GM19395 (cell line): ENCODE results near the gene TM6SF1.
"Not testable (repeated sequence)": the region's sequence is repeated elsewhere in the genome, so short reads cannot be mapped to it uniquely, and the experiment has no call there.

Experiments
- ATAC-seq: cut with Tn5 transposase; IDR thresholded peaks from one replicate; pipeline ENCODE4 v1.9.1; 2021; ENCODE audit warnings: mild to moderate bottlenecking, moderate library complexity; ENCODE audit not compliant: unreplicated experiment

The TM6SF1 gene

DNA sequence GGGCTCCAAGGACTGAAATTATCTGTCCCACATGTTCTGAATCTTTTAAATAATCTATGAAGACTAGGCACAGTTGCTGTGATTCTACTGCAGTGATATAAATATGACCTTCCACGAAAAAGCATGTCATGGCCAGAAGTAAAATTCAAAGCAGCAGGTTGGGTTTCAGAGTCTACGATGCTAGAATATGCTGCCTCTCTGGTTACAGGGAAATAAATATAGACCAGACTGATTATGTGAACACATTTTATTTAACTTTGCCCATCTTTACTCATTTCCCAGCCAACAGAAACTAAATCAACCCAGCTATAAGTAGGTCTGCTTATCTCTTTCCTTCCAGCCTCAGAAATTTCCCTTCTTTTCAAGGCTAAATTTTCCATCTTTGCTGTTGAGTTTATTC, 19.9 kb upstream of the TM6SF1 start:
- ATAC-seq: no peak

DNA sequence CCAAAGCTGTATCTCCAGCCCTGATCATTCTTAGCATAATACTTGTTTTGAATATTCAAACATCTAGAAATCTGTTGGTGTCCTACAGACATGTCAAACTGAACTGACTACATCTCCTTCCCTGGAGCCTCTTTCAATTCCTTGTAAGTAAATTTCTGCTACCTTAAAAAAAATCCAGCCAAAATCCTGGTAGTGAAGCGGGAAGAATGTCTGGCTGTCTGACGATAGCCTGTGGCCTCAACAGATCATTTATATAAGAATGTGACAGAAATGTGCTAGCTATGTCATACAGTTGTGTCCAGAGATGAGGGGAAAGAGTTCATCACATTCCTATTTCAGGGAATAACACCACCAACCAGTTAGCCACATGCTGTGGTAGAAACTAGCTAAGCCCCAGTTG, 18.6 kb upstream of the TM6SF1 start:
- ATAC-seq: no peak

DNA sequence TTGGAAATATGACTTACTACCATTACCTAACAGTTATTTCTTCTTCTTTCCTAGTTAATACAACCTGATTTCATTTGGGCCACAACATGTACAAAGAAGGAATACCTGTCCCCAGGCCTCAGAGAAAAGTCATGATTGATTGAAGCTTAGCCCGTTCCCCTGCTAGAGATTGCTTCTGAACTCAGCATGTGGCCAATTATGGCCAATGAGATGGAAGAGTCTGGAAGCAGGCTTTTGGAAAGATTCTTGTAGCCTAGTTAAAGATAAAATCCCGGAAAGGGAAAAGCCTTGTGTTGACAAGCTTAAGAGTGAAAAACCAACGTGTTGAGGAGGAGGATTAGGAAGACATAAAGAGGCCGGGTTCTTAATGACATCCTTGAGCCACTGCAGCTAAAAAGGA, 17.0 kb upstream of the TM6SF1 start:
- no peak for ATAC-seq

DNA sequence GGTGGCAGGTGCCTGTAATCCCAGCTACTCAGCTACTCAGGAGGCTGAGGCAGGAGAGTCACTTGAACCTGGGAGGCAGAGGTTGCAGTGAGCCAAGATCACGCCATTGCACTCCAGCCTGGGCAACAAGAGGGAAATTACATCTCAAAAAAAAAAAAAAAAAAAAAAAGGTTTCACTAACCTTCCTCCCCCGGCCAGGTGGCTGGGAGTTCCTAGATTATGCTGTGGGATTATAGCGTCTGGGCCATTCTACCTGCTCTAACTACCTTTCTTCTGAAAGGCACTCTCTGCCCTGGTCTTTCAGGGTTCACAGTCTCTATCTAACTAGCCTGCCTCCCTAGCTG, 15.5 kb upstream of the TM6SF1 start:
- ATAC-seq: not testable (repeated sequence)

DNA sequence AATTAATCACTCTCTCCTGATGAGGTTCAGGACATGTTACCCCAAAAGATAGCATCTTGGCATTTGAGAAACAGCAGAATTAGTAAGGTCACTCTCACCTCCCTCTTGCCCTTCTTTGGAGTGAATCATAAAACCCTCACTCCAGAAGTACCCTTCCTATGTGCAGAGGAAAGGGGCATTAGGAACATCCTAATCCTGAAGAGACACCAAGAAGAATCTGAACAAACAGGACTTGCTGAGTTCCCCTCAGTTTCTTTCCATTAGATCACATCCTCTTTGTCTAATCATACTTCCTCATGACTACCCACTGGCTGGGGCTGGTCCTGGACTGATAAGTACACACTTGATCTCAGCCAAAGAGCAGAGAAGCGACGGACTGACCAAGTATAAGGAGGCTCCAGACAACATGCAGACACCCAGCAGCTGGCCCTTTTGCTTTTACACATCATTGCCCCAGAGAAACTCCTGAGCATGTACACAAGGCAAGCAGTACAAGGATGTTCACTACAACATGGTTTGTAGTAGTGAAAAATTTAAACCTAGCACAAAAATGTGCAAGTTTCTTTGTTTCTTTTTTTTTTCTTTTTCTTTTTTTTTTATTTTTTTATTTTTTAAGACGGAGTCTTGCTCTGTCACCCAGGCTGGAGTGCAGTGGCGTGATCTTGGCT, 15.0 kb upstream of the TM6SF1 start:
- peak; percentile 91 for ATAC-seq

DNA sequence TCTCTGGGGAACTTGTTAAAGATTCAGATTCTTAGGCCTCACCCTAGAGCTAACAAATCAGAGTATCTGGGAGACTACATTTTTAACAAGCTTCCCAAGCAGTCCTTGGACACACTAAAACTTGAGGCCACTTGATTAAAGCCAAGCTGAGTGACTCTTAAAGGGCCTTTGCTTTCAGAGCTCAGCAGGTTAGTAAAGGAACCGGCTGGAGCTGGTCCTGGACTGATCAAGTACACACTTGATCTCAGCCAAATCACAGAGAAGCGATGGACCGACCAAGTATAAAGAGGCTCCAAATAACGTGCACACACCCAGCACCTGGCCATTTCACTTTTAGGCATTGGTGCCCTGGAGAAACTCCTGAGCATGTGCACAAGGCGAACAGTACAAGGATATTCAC, 12.9 kb upstream of the TM6SF1 start:
- no peak for ATAC-seq

DNA sequence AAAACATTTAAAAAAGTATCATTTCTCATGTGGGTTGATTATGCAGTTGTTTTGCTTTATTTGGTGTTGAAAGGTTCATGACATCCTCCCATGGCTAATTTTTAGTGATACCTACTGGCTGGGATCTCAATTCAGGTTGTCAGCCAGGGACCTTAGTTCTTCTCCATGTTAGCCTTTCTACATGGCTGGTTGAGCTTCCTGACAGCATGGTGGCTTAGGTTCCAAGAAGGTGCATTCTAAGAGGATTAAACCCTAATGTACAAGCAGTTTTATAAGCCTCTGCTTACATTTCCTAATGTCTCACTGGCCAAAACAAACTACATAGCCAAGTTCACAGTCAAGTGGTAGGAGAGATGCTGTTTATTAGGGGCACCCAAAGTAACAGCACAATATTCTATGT, 9.4 kb upstream of the TM6SF1 start:
- no peak for ATAC-seq

DNA sequence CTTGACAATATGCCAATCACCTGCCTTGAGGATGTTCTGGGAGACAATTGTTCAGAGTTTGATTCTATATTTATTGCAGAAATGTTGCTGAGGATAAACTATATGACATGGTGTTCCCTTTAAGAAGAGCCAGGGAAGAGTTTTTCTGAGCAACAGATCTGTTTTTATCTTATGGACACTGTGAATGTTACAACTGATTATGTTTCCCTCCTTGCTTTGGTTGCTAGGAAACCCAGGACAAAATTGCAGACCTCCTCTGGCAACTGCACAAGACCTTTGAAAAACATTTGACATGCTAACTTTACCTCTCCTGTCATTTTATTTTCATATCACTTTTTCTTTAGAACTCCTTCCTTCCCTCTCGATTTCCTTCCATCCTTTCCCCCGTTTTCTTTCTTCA, 8.2 kb upstream of the TM6SF1 start:
- ATAC-seq: no peak

DNA sequence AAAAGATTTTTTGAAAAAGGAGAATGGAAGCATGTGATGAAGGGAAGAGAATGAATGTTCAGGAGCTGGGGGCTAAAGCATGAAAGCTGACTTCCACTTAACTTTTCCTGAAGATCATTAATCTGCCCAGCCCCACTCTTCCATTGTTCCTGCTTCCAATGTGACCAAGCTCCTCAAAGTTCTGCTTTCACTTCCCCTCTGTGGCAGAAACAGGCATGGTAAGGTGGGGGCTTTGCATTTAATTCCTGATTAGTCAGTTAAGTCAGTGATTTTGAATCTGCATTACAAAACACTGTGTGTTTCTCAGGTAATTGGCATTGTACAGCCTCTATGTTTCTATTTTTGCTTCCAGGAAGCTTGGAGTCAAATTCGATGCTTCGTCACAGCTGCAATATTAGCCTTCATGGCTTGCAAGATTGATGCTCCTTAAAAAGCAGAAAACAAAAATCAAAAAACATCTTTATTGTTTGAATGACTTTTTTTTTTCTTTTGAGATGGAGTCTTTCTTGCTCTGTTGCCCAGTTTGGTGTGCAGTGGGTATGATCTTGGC, 7.3 kb upstream of the TM6SF1 start:
- no peak for ATAC-seq

DNA sequence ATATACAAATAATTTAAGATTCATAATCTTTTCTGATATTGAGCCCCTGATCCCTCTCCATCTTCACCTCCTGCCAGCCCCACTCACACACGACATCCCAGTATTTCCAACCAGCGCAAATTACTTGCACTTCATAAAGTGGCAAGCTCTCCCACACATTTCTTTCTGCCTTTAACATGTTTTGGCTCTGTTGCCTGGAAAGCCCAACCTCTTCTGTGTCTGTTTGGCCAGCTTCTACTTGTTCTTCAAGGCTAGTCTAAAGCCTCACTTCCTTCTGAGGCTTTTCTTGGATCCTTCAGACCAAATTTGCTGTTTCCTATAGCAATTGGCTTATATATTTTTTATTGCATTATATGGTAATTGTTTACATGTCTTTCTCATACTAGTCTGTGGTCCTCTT, 5.1 kb upstream of the TM6SF1 start:
- no peak for ATAC-seq

DNA sequence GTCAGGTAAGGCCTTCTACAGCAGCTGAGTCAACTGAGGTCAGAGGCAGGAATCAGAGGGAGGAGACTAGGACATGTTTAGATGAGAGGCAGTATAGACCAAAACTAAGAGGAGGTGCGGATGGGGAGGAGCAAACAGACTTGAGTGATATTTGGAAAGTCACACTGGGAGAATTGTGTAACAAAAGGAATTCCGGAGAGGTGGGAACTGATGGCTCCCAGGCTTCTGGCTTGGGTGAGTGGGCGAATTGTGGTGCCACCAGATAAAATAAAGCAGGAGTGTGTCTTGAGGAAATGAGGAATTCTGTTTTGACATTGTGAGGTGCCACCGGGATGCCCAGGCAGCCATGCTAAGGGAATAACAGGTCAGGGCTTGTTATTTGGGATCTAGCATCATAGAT, 3.3 kb upstream of the TM6SF1 start:
- no peak for ATAC-seq

DNA sequence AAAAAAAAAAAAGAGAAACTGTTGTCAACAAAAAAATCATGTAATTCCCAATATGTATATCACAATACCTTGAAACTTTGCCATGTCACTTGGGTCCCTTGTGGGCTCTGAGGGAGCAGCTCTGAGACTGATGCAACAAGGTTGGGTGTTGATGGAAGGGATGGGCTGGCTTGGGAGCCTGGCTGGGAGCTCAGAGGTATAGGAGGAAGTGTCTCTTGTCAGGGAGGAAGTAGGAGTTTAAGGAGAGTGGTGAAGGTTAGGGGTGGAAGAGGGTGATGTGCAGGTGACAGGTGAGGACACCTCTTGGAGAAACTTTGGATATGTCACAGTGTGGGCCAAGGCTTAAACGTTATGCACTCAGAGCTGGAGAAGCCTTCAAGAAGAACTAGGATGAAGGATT, 2.0 kb upstream of the TM6SF1 start:
- no peak for ATAC-seq

DNA sequence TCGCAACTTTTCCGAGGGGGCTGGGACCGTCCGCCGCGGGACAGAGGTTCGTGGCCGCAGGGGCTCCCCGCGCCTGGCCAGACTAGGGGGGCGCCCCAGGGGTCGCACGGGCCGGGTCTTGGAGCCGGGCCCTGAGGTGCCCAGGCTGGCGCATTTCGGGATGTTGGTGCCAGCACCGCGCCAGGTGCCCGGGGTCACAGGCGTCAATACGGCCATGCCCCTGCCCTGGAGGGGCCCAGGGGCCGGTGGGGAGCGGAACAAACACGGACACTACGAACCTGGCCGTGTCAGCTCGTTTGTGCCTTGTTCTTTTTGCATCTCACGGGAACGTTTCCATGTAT, 366 bp downstream of the TM6SF1 start:
- ATAC-seq: no peak

DNA sequence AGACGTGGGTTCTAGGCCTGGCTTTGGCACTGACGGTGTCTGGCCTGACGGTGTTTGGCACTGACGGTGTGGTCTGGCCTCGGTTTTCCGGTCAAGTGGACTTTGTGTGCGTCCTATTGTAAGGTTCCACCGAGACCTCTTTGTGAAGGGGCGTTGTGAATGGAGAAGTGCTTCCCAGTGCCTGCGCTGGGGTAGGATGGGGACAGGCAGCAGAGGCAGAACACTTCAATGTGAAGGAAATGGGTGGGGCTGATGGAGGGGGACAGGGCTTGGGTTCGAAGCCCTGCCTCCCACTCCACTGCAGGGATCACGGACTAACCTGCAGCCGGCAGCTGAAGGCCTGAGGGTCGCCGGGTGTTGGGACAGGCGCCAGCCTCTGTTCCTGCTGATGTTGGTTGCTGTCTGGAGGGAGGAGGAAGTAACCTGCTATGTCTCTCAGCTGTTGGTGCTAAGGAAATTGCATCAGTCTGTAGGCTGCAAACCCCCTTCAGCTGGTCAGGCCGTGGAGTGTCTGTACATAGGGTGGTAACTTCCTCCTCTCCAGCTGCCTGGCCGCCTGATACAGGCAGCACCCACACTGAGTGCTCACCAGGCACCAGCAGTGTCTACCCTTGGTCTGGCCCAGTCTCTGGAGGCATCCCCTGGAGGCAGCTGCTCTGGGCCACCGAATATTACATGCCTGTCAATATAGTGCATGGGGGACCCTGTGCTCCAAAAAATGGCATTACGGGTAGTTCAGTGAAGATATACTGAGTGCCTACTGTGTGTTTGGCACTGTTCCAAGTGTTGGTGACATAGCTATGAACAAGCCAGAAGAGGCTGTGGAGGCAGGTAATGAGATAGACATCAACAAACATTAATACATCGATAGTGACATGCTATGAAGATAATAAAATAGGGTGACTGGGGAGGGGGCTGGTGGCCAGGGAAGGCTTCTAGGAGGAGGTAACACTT, 1.1 kb downstream of the TM6SF1 start:
- peak; percentile 80 for ATAC-seq

DNA sequence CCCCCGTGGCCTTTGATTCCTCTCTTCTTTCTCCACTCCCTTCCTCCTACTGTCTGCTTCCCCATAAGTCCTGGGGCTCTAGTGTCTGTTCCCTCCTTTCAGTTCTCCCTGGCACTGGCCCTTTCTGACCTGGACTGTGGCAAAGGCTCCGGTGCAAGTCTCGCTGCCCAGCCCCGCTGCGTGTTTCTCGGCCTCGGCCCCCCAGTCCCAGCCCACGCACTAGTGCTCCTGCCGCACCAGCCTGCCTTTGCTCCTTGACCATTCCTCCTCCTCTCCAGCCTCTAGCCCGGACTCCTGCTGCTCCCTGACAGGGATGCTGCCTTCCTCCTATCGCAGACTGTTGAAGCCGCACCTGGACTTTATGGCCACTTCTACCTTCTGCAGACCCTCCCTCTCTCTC, 2.1 kb downstream of the TM6SF1 start:
- no peak for ATAC-seq

DNA sequence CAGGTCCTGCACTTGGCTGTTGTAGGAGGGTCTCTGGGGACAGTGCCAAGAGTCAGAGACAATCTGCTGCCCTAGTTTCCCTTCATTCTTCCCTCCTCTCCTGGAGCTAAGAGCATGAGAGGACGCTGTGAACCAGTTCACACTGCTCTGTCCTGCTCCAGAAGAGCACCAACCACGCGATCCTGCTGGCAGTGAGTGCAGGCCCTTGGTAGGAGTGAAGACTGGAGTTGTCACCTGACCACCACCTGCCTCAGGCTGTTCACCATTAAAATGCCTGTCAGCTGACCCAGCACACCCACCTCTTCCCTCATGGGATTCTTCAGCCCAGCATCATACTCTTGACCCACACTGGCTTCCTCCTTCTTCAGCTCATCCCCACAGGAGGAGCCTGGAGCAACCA, 2.9 kb downstream of the TM6SF1 start:
- no peak for ATAC-seq

DNA sequence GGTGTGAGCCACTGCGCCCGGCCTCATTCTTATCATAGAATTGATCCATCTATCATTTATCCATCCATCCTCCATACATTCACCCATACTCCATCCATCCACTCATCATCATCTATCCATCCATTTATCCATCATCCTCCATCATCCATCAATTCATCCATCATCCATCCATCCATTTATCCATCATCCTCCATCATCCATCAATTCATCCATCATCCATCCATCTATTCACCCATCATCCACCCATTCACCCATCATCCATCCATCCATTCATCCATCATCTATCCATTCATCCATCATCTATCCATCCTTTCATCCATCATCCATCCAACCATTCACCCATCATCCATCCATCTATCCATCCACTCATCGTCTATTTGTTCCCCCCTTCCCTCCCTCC, 3.7 kb downstream of the TM6SF1 start:
- ATAC-seq: no peak

DNA sequence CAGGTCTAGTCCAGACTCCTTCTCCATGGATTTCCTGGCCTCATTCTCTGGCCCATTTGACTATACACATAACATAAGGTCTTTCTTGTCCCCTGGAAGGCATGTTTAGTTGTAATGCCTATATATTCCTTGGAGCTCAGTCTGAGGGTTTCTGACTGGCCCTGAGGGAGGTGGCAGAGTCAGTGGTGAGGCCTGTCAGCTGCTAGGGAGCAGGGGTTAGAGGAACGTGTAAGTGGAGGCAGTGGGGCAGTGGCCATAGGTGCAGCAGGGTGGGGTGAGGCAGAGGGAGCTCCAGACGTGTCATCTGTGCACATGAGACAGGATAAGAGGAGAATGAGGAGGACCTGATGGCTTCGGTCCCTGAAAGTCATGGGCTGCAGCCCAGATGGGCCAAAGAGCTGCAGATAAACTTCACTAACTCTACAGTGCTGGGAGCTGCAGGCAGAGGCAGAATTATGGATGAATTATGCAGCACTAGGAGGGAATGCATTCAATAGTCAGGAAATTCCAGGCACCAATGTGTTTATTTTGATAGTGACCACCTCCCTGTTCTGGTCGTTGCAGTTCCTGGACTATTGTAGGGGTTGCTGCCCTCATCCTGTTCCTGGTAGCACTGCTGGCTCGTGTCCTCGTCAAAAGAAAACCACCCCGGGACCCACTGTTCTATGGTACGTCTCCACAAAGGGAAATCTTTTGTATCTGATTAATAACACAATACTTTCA, 4.9 kb downstream of the TM6SF1 start:
- ATAC-seq: no peak

DNA sequence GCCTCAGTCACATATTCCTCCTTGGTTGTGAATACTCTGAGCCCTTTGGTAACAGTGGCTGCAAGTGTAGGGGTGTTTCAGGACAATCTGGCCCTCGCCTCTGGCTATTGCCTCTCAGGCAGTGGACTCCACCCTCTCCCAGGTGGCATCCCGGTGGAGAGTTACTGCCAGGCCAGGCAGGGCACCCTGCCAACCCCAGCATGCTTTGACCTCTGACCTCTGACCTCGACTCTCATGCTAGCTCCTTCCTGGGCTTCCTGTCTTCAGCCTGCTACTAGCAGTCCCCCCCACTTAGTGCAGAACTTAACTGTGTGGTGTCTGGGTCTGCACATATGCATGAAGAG, 5.5 kb downstream of the TM6SF1 start:
- ATAC-seq: no peak

DNA sequence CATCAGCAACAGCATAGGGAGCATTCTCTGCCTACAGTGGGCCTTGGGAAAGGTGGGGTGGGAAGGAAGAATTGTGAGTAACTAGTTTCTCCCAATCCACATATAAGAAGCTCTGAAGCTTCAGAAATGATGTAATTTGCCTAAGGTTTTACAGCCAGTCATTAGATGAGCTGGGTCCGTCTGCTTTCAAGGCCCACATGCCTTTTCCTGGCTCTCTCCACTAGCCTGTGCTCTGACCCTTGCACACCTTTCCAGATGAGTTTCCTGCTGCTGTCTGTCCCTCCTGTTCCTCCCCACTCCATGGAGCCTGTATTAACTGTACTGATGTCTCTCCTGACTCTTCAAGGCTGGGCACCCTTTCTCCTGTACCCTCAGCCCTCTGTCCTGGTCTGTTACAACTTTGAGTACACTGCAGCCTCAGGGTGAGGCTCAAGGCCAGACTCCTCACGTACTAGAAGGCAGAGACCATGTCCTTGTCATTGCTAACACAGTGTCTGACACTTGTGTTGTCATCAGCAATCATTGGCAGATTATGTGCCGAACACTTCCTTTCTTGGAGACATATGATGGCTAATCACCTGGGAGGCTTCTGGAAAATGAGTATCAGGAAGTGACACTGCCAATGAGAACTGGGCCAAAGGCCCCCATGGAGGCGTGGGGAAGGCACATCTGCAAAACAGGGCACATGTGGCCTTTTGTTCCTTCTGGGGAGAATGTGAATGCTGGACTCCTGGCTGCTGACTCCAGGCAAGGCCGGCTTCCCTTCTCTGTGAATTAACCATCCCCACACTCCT, 6.6 kb downstream of the TM6SF1 start:
- ATAC-seq: no peak

DNA sequence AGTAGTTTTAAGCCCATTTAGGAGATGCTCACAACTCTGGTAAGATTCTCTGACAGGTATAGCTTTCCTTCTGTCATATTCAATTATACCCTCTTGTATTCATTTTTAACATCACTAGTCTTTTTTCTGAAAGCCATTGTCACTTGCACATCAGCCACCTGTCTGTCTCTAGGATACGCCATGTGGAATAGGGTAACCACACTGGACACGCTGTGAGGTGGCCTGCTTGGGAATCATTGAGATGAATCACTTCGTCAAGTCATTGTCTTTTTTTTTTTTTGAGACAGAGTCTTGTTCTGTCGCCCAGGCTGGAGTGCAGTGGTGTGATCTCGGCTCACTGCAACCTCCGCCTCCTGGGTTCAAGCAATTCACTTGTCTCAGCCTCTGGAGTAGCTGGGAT, 7.4 kb downstream of the TM6SF1 start:
- ATAC-seq: no peak
